Measurements from ENCODE around the gene RNF123.
A peak's percentile ranks its signal among the peaks of the same experiment; 100 is the strongest.

DNA sequence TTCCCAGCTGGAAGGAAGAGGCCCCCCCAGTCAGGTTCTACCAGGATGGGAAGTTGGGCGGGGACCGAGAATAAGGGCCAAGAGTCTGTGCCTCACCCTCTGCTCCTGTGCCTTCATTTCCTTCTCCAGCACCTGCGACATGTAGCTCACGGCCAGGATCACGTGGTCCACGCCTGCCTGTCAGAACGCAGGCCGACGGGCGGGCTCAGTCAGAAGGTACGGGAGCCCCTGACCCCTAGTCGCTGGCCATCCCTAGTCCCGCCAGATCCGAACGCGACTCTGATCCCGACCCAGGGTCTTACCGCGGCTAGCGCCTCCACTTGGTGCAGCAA is 33.9 kb downstream of the RNF123 start:
- TF ChIP-seq POLR2A (IDR thresholded peaks at IDR 0.05; ENCODE audit: low read depth, low read length) (peak; percentile 35; the same call in 1 of the 2 replicates), SPI1 (IDR thresholded peaks at IDR 0.05; ENCODE audit: low read depth, low read length) (no peak), POLR2AphosphoS5 (IDR thresholded peaks at IDR 0.05; ENCODE audit: low read depth, low read length) (peak; percentile 46), TAF1 (IDR thresholded peaks at IDR 0.05; ENCODE audit: low read depth, low read length) (no peak; the same call in 1 of the 2 replicates), POU2F2 (IDR thresholded peaks at IDR 0.05; ENCODE audit: low read depth, low read length) (no peak), PAX5 (IDR thresholded peaks at IDR 0.05; ENCODE audit: insufficient read depth, low read length, severe bottlenecking) (no peak)
